Measurements from ENCODE around the gene GADL1. TPM values are rescaled to one million over a fixed set of nuclear protein-coding genes. Genes with fewer than 3 reads are reported as not detected.
A peak's percentile ranks its signal among the peaks of the same experiment; 100 is the strongest.

The GADL1 gene
- total RNA-seq, 1 donor, result 0.18 TPM

DNA sequence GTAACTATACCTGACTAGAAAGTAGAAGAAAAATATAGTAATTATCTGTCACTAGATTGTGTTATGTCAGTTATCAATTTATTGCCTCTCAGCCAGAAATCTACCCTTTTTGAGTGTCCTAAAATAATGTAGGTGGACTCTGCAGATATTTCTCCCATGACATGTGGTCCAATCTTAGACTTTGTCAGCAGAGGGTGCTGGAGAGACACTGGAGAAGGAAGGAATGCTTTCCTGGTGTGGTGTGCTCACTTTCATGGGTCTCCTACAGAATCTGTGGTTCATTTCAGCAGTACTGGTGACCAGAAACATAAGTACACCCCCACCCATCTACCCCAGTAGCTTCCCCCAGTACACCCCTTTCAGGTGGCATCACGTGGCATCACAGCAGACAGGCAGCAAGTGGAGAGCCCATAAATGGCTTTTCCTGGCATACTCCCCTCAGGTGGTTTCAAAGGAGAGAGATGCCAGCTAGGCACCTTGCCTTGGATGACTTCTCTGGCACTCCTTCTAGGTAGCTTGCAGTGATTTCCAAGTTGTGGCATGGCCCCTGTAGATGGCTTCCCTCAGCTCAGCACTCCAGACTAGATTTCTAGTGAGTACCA lies 114.7 kb downstream of the GADL1 start:
- DNase-seq (ENCODE audit: low read depth), result peak; percentile 50
- no peak overlapping the region for H3K4me3 ChIP-seq (ENCODE audit: low read depth, low read length)
- TF ChIP-seq, protein P1, sequence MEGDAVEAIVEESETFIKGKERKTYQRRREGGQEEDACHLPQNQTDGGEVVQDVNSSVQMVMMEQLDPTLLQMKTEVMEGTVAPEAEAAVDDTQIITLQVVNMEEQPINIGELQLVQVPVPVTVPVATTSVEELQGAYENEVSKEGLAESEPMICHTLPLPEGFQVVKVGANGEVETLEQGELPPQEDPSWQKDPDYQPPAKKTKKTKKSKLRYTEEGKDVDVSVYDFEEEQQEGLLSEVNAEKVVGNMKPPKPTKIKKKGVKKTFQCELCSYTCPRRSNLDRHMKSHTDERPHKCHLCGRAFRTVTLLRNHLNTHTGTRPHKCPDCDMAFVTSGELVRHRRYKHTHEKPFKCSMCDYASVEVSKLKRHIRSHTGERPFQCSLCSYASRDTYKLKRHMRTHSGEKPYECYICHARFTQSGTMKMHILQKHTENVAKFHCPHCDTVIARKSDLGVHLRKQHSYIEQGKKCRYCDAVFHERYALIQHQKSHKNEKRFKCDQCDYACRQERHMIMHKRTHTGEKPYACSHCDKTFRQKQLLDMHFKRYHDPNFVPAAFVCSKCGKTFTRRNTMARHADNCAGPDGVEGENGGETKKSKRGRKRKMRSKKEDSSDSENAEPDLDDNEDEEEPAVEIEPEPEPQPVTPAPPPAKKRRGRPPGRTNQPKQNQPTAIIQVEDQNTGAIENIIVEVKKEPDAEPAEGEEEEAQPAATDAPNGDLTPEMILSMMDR (IDR thresholded peaks at IDR 0.05; ENCODE audit: insufficient read depth, low read length), result peak; percentile 61

DNA sequence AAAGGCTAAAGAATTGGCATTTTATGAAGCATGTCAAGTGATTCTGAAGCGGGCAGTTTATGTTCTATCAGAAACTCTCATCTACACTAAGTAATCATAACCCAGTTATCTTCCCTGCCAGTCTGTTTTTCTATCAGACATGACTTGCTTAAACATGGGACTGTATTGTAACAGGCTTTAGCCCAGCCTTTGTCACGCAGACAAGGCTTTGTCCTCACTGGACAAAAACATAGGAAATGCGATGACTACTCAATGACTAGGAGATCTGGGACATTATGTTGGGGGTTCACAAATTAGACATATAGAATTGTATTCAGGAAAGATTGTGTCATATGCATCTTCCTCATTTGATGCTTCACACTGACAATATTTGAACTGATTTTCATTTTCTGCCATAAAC lies 115.5 kb downstream of the GADL1 start:
- TF ChIP-seq, protein P1 (IDR thresholded peaks at IDR 0.05; ENCODE audit: insufficient read depth, low read length), result no peak
- no peak for DNase-seq (ENCODE audit: low read depth)
- no peak overlapping the region for H3K4me3 ChIP-seq (ENCODE audit: low read depth, low read length)

DNA sequence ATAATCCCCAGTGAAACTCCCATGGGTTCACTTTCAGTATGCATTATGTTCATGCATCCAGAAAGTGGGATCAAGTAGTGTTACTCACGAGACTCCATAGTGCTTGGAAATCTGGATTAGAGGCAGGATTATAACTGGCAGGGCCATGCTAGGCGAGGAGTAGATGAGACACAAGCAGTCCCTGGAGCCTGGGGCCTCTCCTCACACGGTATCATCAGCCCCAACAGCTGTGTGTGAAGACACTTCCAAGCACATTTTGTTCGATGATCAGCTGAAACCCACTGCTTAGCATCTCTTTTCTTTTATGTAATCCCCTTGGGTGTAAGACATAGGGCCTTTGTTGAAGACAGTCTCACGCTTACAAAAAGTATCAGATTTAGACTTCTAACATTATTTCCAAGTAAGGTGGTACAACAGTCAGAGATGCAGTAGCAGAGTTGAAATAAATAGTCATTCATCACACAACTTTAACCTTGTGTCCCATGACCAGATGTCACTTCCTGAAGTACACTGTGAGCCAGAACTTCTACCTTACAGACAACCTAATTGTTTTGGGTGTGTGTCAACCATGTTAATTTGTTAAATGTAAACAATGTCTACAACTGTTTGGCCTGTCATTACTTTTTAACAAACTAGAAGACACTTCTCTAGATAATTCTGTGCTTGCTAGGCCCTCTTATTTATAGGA lies 116.9 kb downstream of the GADL1 start:
- no peak for DNase-seq (ENCODE audit: low read depth)
- no peak overlapping the region for H3K4me3 ChIP-seq (ENCODE audit: low read depth, low read length)
- TF ChIP-seq, protein P1 (IDR thresholded peaks at IDR 0.05; ENCODE audit: insufficient read depth, low read length), result no peak

DNA sequence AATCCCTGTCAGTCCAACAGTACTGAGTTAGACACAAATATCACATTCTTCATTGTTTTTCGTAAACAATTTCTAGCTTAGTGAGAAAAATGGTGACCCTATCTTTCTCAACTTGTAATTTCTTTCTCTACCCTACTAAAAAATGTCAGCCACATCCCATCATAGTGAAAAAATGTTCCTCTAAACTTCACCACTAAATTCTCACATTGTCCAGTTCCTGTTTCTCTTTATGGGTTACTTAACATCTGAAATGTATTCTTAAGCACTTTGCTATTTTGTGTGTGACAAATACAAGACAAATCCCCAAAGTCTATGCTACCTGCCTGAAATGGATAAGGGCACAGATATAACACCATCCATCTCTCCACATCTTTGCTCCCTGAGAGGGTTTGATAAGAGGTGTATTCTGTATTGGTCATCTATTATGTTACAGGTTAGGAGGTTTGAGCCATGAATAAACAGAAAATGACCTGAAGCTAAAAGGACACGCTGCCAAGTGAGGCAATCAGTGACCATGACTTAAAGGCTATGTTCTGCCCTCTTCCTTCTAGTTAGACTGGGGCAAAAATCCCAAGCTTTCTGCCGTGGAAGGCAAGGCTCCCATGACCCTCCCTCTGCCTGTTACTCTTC lies 118.2 kb downstream of the GADL1 start:
- no peak for DNase-seq (ENCODE audit: low read depth)
- H3K4me3 ChIP-seq (ENCODE audit: low read depth, low read length), result no peak overlapping the region
- TF ChIP-seq, protein P1 (IDR thresholded peaks at IDR 0.05; ENCODE audit: insufficient read depth, low read length), result no peak

DNA sequence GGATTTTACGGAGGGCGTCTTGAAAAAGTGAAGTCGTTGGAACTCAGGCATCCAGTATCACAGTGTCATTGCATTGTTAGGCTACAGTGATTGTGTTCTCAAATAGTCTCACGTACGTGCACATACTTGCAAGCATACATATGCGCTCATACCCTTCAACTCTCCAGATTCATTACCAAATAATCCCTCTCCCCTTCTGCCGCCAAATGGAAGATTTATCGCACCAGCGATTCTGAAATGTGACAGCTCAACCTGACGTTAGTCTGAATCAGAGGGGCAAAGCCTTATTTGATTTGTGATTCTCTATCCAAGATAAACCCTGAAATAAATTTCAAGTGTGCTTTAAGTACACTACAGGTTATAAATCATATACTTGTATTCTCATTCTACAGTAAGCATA lies 119.4 kb downstream of the GADL1 start:
- no peak overlapping the region for H3K4me3 ChIP-seq (ENCODE audit: low read depth, low read length)
- DNase-seq (ENCODE audit: low read depth), result peak; percentile 11
- TF ChIP-seq, protein P1 (IDR thresholded peaks at IDR 0.05; ENCODE audit: insufficient read depth, low read length), result no peak

DNA sequence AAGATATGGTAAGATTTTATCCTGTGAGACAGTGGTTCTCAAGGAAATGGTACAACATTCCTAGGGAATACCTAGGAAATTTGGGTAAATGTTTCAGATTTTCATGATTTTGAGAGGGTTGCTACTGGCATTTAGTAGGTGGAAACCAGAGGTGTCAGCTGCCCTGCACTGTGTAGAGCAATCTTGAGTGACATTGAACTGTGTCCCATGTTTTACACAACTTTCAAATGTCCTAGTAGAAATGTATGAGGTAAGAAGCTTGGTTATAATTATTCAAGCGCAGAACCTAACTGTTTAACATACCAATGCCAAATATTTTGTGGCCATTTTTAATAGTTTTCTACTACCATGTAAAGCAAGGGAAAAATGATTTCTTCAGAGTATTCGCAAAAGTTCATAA lies 120.4 kb downstream of the GADL1 start:
- DNase-seq (ENCODE audit: low read depth), result no peak
- TF ChIP-seq, protein P1 (IDR thresholded peaks at IDR 0.05; ENCODE audit: insufficient read depth, low read length), result no peak
- no peak overlapping the region for H3K4me3 ChIP-seq (ENCODE audit: low read depth, low read length)
